Mesothelial cell of epicardium (in vitro differentiated cells): ENCODE results near the gene PPP2R2B. TPM values are rescaled to one million over a fixed set of nuclear protein-coding genes. Genes with fewer than 3 reads are reported as not detected.
A peak's percentile ranks its signal among the peaks of the same experiment; 100 is the strongest.

Experiments
- DNase-seq, 2 experiments: peaks; one replicate each; pipeline ENCODE4 v3.0.0; 2021; ENCODE audit warnings: low spot score in 2 of 2; ENCODE audit not compliant: unreplicated experiment in 2 of 2
- H3K27ac Mint-ChIP-seq: 2 replicates; pipeline ENCODE4 v1.8.0; 2021; ENCODE audit warnings: mixed read lengths
- H3K27me3 Mint-ChIP-seq: 2 replicates; pipeline ENCODE4 v1.8.0; 2021; ENCODE audit warnings: low read depth, mixed read lengths
- H3K36me3 Mint-ChIP-seq: 2 replicates; pipeline ENCODE4 v1.8.0; 2021; ENCODE audit warnings: mixed read lengths
- H3K4me1 Mint-ChIP-seq: 2 replicates; pipeline ENCODE4 v1.8.0; 2021; ENCODE audit warnings: mixed read lengths
- H3K4me3 Mint-ChIP-seq: 2 replicates; pipeline ENCODE4 v1.8.0; 2021; ENCODE audit warnings: mild to moderate bottlenecking, moderate library complexity, mixed read lengths
- H3K9me3 Mint-ChIP-seq: 2 replicates; pipeline ENCODE4 v1.8.0; 2021; ENCODE audit warnings: mixed read lengths
- total RNA-seq: library from RNA; stranded (reverse); gene quantifications from 3 replicates; pipeline ENCODE4 v1.2.1, GENCODE V29; 2021
- TF ChIP-seq, protein P1 (sequence below): fragments of 200-600 bp; sonication (generic); IDR thresholded peaks from one replicate; pipeline ENCODE4 v1.5.0; 2021; ENCODE audit warnings: antibody characterized with exemption; ENCODE audit not compliant: unreplicated experiment

The PPP2R2B gene
- total RNA-seq, 1 donor from 2014 or later: 18.2 TPM

DNA sequence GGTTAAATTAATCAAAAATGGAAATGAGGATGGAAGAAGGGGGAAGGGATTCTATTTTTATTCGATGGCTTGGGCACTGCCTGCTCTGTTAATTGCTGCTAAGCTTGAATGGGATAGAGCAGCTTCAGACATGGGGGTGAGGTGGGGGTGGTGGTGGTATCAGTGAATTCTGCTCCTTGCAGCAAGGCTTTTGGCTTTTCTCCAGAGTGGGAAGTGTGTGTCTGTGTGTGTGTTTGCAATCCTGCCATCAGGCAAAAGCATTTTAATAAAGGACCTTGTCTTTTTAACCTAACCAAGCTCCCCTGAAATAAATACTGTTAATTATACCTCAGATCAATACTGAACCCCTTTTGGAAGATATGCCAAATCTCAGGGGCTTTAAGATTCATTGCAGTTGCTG, 251.6 kb downstream of the PPP2R2B start:
- TF ChIP-seq, protein P1, sequence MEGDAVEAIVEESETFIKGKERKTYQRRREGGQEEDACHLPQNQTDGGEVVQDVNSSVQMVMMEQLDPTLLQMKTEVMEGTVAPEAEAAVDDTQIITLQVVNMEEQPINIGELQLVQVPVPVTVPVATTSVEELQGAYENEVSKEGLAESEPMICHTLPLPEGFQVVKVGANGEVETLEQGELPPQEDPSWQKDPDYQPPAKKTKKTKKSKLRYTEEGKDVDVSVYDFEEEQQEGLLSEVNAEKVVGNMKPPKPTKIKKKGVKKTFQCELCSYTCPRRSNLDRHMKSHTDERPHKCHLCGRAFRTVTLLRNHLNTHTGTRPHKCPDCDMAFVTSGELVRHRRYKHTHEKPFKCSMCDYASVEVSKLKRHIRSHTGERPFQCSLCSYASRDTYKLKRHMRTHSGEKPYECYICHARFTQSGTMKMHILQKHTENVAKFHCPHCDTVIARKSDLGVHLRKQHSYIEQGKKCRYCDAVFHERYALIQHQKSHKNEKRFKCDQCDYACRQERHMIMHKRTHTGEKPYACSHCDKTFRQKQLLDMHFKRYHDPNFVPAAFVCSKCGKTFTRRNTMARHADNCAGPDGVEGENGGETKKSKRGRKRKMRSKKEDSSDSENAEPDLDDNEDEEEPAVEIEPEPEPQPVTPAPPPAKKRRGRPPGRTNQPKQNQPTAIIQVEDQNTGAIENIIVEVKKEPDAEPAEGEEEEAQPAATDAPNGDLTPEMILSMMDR: no peak
- no peak for DNase-seq
- Mint-ChIP-seq H3K27ac (no peak overlapping the region), H3K4me3 (no peak overlapping the region), H3K36me3 (peaks cover 5% of the 10 kb centered on the region), H3K27me3 (peaks cover 2% of the 10 kb centered on the region), H3K4me1 (no peaks in the 10 kb centered on the region), H3K9me3 (peaks cover 7% of the 10 kb centered on the region)

DNA sequence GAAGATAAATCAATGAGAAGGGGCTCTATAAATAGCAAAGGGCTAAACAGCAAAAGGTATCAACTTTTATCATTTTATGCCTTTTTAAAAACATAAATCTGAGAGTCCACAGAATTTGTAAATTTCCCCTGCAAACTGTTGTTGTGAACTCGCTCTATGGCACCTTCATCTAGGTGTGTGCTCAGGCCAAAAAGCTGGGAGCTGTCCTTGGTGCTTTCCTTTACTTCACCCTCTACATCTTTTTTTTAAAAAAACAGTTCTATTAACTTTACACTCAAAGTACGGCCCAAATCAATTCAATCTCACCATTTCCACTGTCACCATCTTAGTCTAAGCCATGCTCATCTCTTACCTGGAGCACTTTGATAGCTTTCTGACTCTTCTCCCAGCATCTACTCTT, 254.4 kb downstream of the PPP2R2B start:
- peaks cover 5% of the 10 kb centered on the region for H3K36me3 Mint-ChIP-seq
- H3K9me3 Mint-ChIP-seq: peaks cover 7% of the 10 kb centered on the region
- DNase-seq: no peak
- TF ChIP-seq, protein P1: no peak
- H3K4me1 Mint-ChIP-seq: no peaks in the 10 kb centered on the region
- no peak overlapping the region for H3K4me3 Mint-ChIP-seq
- H3K27ac Mint-ChIP-seq: no peak overlapping the region
- H3K27me3 Mint-ChIP-seq: peaks cover 2% of the 10 kb centered on the region

DNA sequence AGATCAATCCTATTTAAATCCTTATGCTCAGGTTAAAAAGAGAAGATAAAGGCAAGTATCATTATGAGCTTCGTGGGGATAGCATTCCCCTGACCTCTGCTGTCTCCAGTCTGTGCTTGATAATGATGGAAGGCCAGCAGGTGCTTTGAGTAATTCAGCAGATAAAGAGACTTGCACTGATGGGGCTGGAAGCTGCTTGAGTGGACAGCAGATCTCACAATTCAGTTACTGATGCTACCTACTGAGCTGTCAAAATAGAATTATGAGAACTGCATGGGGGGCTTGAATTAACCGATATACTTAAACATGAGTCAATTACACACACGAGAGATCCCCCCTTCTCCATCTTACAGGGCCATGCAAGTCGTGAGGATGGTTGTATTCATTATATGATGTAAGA, 254.9 kb downstream of the PPP2R2B start:
- no peak overlapping the region for H3K27ac Mint-ChIP-seq
- no peaks in the 10 kb centered on the region for H3K4me1 Mint-ChIP-seq
- H3K4me3 Mint-ChIP-seq: no peak overlapping the region
- TF ChIP-seq, protein P1: no peak
- H3K36me3 Mint-ChIP-seq: peaks cover 8% of the 10 kb centered on the region
- peaks cover 7% of the 10 kb centered on the region for H3K9me3 Mint-ChIP-seq
- no peak for DNase-seq
- H3K27me3 Mint-ChIP-seq: peaks cover 2% of the 10 kb centered on the region

DNA sequence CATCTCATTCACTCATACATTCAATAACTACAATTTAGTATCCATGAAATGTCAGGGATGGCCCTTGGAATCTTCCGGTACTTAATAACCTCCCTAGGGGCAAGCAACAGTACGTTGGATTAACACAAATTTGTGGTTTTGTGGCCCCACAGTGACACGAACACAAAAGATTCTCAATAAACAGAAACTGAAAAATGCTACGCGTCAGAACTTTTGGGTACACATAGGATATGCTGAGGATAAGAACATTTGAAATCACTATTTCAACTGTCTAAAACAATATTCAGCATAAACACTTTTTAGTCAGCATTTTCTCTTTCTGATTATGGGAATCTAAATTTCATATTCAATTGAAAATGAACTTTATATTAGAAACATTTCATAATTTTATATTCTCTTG, 255.5 kb downstream of the PPP2R2B start:
- H3K4me1 Mint-ChIP-seq: no peaks in the 10 kb centered on the region
- DNase-seq: no peak
- no peak overlapping the region for H3K27ac Mint-ChIP-seq
- peaks cover 7% of the 10 kb centered on the region for H3K9me3 Mint-ChIP-seq
- peaks cover 8% of the 10 kb centered on the region for H3K36me3 Mint-ChIP-seq
- H3K27me3 Mint-ChIP-seq: peaks cover 2% of the 10 kb centered on the region
- TF ChIP-seq, protein P1: no peak
- no peak overlapping the region for H3K4me3 Mint-ChIP-seq

DNA sequence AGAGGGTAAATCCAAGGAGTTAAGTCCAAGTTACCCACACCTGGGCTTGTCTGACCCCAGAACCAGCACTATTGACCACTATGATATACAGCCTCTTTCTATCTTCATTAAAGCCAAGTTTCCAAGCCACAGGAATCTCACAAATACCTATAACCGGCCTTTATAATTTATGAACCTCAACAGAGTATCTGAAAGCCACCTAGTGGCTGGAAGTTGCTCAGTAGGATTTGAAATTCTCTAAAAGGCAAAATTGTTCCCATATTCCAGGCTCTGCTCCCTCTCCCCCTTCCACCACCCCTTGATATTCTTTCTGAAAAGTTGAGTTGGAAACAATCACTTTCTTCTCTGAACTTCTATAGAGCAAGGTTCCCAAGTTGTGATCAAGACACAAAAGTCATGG, 256.2 kb downstream of the PPP2R2B start:
- Mint-ChIP-seq H3K4me3 (no peak overlapping the region), H3K27ac (no peak overlapping the region), H3K9me3 (peaks cover 7% of the 10 kb centered on the region), H3K36me3 (peaks cover 8% of the 10 kb centered on the region), H3K27me3 (peaks cover 2% of the 10 kb centered on the region), H3K4me1 (no peaks in the 10 kb centered on the region)
- TF ChIP-seq, protein P1: peak; percentile 58
- no peak for DNase-seq

DNA sequence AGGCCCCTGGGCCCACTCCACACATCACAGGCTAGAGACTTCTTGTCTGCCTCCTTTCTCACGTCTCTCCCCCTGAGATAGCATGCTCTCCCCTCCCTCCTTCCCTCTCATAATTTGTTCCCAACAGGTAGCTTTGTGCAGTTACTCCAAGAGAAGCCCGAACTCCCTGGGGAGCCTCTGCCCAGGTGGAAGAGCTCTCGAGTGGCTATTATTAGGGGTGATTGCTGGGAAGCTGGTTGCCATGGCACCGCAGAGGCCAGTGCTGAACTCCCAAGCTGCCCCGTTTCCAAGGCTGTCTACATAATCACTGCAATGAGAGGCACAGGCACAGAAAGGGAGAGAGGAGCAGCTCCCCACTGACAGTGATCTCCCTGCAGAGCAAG, 257.9 kb downstream of the PPP2R2B start:
- no peak for DNase-seq
- H3K9me3 Mint-ChIP-seq: peaks cover 20% of the 10 kb centered on the region
- no peaks in the 10 kb centered on the region for H3K4me1 Mint-ChIP-seq
- TF ChIP-seq, protein P1: no peak
- H3K27ac Mint-ChIP-seq: no peak overlapping the region
- H3K27me3 Mint-ChIP-seq: no peaks in the 10 kb centered on the region
- H3K36me3 Mint-ChIP-seq: peaks cover 18% of the 10 kb centered on the region
- no peak overlapping the region for H3K4me3 Mint-ChIP-seq
